Thoracic aorta (tissue), 2 donors: ENCODE data around the gene CRYBG1. TPM values are rescaled to one million over a fixed set of nuclear protein-coding genes. Genes with fewer than 3 reads are reported as not detected.

Source experiments
- ATAC-seq: fragments of 150-250 bp; one replicate; pipeline ENCODE4 v1.8.0; 2017; ENCODE audit warnings: low read depth; ENCODE audit not compliant: insufficient number of reproducible peaks, low FRiP score
- DNase-seq: peaks from one replicate; pipeline ENCODE4 v3.0.0-alpha.2; 2020; ENCODE audit warnings: low spot score
- H3K27ac ChIP-seq, 2 donors: fragments of 200-600 bp; sonication (generic); 1 replicate in 1 of 2; 2 replicates in 1 of 2; pipeline ENCODE4 v1.5.1; 2016; ENCODE audit warnings: mild to moderate bottlenecking in 2 of 2, moderate library complexity in 2 of 2
- H3K27me3 ChIP-seq: fragments of 200-600 bp; sonication (generic); replicated peaks from 2 replicates; pipeline ENCODE4 v1.6.0; 2016; ENCODE audit warnings: mild to moderate bottlenecking; ENCODE audit not compliant: insufficient read depth
- H3K36me3 ChIP-seq: fragments of 200-600 bp; sonication (generic); one replicate; pipeline ENCODE4 v1.5.1; 2016
- H3K4me1 ChIP-seq, 2 donors: fragments of 200-600 bp; sonication (generic); 1 replicate in 1 of 2; 2 replicates in 1 of 2; pipeline versions ENCODE4 v1.5.1 to v1.6.0; 2016; ENCODE audit warnings: low read depth in 2 of 2, mild to moderate bottlenecking in 1 of 2; ENCODE audit not compliant: control insufficient read depth in 1 of 2
- H3K4me3 ChIP-seq: fragments of 200-600 bp; sonication (generic); 2 replicates; pipeline ENCODE4 v1.5.1; 2016; ENCODE audit warnings: mild to moderate bottlenecking
- H3K9me3 ChIP-seq: fragments of 200-600 bp; sonication (generic); 2 replicates; pipeline ENCODE4 v1.5.1; 2016
- CTCF ChIP-seq: fragments of 200-600 bp; sonication (generic); IDR thresholded peaks from one replicate; pipeline ENCODE4 v1.5.1; 2019; ENCODE audit warnings: antibody characterized with exemption
- total RNA-seq, 2 donors: library from RNA; depleted of rRNA; stranded (reverse); fragments of >200 nt; gene quantifications; one replicate each; pipeline versions ENCODE4 v1.1.0 to v1.2.3, GENCODE V29; 2016

CRYBG1 gene
- total RNA-seq, 2 donors from 2014 or later: 3.2 to 7.2 TPM

- Histone ChIP-seq H3K9me3 (no peaks in the 10 kb centered on the region), H3K36me3 (no peaks in the 10 kb centered on the region), H3K4me1 (no peaks in the 10 kb centered on the region), H3K4me3 (no peak overlapping the region), H3K27me3 (no peaks in the 10 kb centered on the region), H3K27ac (no peak overlapping the region)
- DNase-seq (no peak), ATAC-seq (peak; percentile 35)
- no peak for TF ChIP-seq CTCF
Observed at GRCh38 chr6:106519460-106520394, 159.2 kb downstream of the CRYBG1 start.

- Histone ChIP-seq H3K27me3 (no peaks in the 10 kb centered on the region), H3K27ac (no peak overlapping the region), H3K4me1 (no peaks in the 10 kb centered on the region), H3K4me3 (peak overlapping the region; percentile 3), H3K36me3 (no peaks in the 10 kb centered on the region), H3K9me3 (no peaks in the 10 kb centered on the region)
- DNase-seq (no peak), ATAC-seq (no peak)
- TF ChIP-seq CTCF: no peak
Observed at GRCh38 chr6:106520711-106521401, 160.3 kb downstream of the CRYBG1 start.

GRCh38 chr6:106522562-106523250 is 162.2 kb downstream of the CRYBG1 start:
- DNase-seq (no peak), ATAC-seq (no peak)
- Histone ChIP-seq H3K9me3 (no peaks in the 10 kb centered on the region), H3K4me3 (no peak overlapping the region), H3K27me3 (no peaks in the 10 kb centered on the region), H3K36me3 (no peaks in the 10 kb centered on the region), H3K4me1 (no peaks in the 10 kb centered on the region), H3K27ac (no peak overlapping the region)
- no peak for TF ChIP-seq CTCF

GRCh38 chr6:106525107-106525881 is 164.8 kb downstream of the CRYBG1 start:
- Histone ChIP-seq H3K27ac (no peak overlapping the region), H3K4me3 (peak overlapping the region; percentile 24), H3K27me3 (no peaks in the 10 kb centered on the region), H3K4me1 (no peaks in the 10 kb centered on the region), H3K36me3 (no peaks in the 10 kb centered on the region), H3K9me3 (no peaks in the 10 kb centered on the region)
- DNase-seq (no peak), ATAC-seq (no peak)
- TF ChIP-seq CTCF: no peak
